ENCODE data around the gene GALNT10.

DNA sequence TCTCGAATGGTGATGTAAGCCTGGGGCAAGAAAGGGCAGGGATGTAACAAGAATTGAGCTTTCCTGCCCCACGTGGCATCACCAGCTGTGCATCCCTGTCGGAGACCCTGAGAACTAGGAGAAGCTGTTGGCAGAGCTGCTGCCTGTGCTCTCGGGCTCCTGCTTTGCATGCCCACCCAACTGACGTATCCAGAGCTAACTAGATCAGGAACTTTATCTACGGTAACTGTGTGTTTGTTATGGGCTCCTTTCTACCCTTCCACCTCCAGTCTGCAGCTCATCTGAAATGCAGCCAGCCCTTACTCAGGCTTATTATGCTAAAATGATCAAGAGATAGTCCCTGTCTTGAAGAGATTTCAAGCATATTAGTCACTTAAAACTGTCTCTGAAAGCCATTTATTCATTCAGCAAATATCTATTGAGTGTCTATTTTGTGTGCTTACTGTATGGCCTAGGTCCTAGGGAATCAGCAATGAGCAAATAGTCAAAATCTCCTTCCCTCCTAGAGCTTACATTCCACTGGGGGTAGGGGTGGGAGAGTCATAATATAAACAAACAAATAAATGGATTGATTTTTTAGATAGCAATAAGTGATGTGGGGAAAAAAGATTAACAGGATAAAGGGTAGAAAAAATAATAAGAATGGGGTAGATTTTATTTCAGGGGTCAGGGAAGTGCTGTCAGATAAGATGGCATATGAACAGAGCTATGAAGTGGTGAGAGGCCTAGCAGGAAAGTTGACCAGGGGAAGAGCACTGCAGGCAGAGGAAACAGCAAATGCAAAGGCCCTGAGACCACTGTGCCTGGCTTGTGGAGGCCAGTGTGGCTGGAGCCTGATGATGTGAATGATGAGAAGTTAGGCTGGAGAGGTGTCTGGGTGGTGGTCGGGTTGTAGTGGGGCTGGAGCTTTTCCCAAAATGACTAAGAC lies 118.2 kb downstream of the GALNT10 start:
- TF ChIP-seq, protein P1, sequence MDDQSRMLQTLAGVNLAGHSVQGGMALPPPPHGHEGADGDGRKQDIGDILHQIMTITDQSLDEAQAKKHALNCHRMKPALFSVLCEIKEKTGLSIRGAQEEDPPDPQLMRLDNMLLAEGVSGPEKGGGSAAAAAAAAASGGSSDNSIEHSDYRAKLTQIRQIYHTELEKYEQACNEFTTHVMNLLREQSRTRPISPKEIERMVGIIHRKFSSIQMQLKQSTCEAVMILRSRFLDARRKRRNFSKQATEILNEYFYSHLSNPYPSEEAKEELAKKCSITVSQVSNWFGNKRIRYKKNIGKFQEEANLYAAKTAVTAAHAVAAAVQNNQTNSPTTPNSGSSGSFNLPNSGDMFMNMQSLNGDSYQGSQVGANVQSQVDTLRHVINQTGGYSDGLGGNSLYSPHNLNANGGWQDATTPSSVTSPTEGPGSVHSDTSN (IDR thresholded peaks at IDR 0.05; ENCODE audit: insufficient replicate concordance, low read depth, low read length): no peak
- TF ChIP-seq ATF7 (IDR thresholded peaks at IDR 0.05; ENCODE audit: low read depth) (no peak), ZNF384 (IDR thresholded peaks at IDR 0.05; ENCODE audit: borderline replicate concordance, low read depth, low read length) (no peak), SIN3A (IDR thresholded peaks at IDR 0.05; ENCODE audit: low read depth, low read length) (no peak), CREB1 (IDR thresholded peaks at IDR 0.05; ENCODE audit: low read depth) (no peak), HDAC2 (IDR thresholded peaks at IDR 0.05) (no peak), FOS (IDR thresholded peaks at IDR 0.05; ENCODE audit: borderline replicate concordance, extremely low read depth, insufficient read length) (no peak), TAF1 (IDR thresholded peaks at IDR 0.05; ENCODE audit: borderline replicate concordance, low read depth, low read length) (no peak), ZNF24 (IDR thresholded peaks at IDR 0.05) (no peak), CHD2 (IDR thresholded peaks at IDR 0.05; ENCODE audit: borderline replicate concordance, low read depth, low read length) (no peak)
- TF ChIP-seq, protein P2, sequence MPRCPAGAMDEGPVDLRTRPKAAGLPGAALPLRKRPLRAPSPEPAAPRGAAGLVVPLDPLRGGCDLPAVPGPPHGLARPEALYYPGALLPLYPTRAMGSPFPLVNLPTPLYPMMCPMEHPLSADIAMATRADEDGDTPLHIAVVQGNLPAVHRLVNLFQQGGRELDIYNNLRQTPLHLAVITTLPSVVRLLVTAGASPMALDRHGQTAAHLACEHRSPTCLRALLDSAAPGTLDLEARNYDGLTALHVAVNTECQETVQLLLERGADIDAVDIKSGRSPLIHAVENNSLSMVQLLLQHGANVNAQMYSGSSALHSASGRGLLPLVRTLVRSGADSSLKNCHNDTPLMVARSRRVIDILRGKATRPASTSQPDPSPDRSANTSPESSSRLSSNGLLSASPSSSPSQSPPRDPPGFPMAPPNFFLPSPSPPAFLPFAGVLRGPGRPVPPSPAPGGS (IDR thresholded peaks at IDR 0.05; ENCODE audit: borderline replicate concordance, insufficient read depth, low read depth, low read length, poor library complexity, severe bottlenecking): no peak
- TF ChIP-seq, protein P3, sequence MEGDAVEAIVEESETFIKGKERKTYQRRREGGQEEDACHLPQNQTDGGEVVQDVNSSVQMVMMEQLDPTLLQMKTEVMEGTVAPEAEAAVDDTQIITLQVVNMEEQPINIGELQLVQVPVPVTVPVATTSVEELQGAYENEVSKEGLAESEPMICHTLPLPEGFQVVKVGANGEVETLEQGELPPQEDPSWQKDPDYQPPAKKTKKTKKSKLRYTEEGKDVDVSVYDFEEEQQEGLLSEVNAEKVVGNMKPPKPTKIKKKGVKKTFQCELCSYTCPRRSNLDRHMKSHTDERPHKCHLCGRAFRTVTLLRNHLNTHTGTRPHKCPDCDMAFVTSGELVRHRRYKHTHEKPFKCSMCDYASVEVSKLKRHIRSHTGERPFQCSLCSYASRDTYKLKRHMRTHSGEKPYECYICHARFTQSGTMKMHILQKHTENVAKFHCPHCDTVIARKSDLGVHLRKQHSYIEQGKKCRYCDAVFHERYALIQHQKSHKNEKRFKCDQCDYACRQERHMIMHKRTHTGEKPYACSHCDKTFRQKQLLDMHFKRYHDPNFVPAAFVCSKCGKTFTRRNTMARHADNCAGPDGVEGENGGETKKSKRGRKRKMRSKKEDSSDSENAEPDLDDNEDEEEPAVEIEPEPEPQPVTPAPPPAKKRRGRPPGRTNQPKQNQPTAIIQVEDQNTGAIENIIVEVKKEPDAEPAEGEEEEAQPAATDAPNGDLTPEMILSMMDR (IDR thresholded peaks at IDR 0.05 in 2 of 3, conservative IDR thresholded peaks at IDR 0.05 in 1 of 3; ENCODE audit: control insufficient read depth in 2 of 3, extremely low read depth in 1 of 3, insufficient read depth in 1 of 3, low read depth in 3 of 3, low read length in 3 of 3): no peak
- TF ChIP-seq, protein P4, sequence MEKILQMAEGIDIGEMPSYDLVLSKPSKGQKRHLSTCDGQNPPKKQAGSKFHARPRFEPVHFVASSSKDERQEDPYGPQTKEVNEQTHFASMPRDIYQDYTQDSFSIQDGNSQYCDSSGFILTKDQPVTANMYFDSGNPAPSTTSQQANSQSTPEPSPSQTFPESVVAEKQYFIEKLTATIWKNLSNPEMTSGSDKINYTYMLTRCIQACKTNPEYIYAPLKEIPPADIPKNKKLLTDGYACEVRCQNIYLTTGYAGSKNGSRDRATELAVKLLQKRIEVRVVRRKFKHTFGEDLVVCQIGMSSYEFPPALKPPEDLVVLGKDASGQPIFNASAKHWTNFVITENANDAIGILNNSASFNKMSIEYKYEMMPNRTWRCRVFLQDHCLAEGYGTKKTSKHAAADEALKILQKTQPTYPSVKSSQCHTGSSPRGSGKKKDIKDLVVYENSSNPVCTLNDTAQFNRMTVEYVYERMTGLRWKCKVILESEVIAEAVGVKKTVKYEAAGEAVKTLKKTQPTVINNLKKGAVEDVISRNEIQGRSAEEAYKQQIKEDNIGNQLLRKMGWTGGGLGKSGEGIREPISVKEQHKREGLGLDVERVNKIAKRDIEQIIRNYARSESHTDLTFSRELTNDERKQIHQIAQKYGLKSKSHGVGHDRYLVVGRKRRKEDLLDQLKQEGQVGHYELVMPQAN (conservative IDR thresholded peaks at IDR 0.05): no peak
